DND-41 (cell line): ENCODE measurements around the gene ZNF578.

Source experiments
- ATAC-seq: fragments of 200-7000 bp; cut with Tn5 transposase; 3 replicates; pipeline ENCODE4 v1.9.1; 2021; ENCODE audit warnings: low read depth; ENCODE audit not compliant: insufficient read depth
- DNase-seq: peaks from one replicate; pipeline ENCODE4 v3.0.0-alpha.2; 2020
- H2AFZ ChIP-seq: 2 replicates; pipeline ENCODE4 v1.6.0; 2012; ENCODE audit warnings: low read depth, low read length
- H3K27ac ChIP-seq: 2 replicates; pipeline ENCODE4 v1.5.1; 2012; ENCODE audit warnings: low read length, inconsistent platforms
- H3K27me3 ChIP-seq: fragments of 200-600 bp; sonication (generic); 2 replicates; pipeline ENCODE4 v1.6.0; 2012; ENCODE audit warnings: low read length, mild to moderate bottlenecking, inconsistent platforms; ENCODE audit not compliant: insufficient read depth, poor library complexity
- H3K36me3 ChIP-seq: 2 replicates; pipeline ENCODE4 v1.5.1; 2012; ENCODE audit warnings: low read length, inconsistent platforms; ENCODE audit not compliant: insufficient read depth
- H3K4me1 ChIP-seq: 2 replicates; pipeline ENCODE4 v1.5.1; 2012; ENCODE audit warnings: mild to moderate bottlenecking, low read length; ENCODE audit not compliant: insufficient read depth
- H3K4me2 ChIP-seq: 2 replicates; pipeline ENCODE4 v1.6.0; 2012; ENCODE audit warnings: mild to moderate bottlenecking, moderate library complexity, low read length, inconsistent platforms; ENCODE audit not compliant: insufficient read depth
- H3K4me3 ChIP-seq, 2 experiments: fragments of 200-600 bp in 1 of 2; shearing (Covaris generic) in 1 of 2; 2 replicates each; pipeline ENCODE4 v1.5.1; 2012 to 2016; ENCODE audit warnings: inconsistent platforms in 2 of 2, low read length in 2 of 2, mild to moderate bottlenecking in 2 of 2, low read depth in 1 of 2, moderate library complexity in 1 of 2
- H3K79me2 ChIP-seq: 2 replicates; pipeline ENCODE4 v1.6.0; 2012; ENCODE audit warnings: low read length, inconsistent platforms; ENCODE audit not compliant: insufficient read depth
- H3K9ac ChIP-seq: 2 replicates; pipeline ENCODE4 v1.6.0; 2012; ENCODE audit warnings: low read depth, mild to moderate bottlenecking, inconsistent platforms, low read length, moderate library complexity
- H3K9me3 ChIP-seq: 2 replicates; pipeline ENCODE4 v1.5.1; 2012; ENCODE audit warnings: low read length, moderate library complexity, mild to moderate bottlenecking, inconsistent platforms; ENCODE audit not compliant: insufficient read depth, severe bottlenecking
- H4K20me1 ChIP-seq: 2 replicates; pipeline ENCODE4 v1.6.0; 2012; ENCODE audit warnings: low read length; ENCODE audit not compliant: insufficient read depth
- EZH2 ChIP-seq: IDR thresholded peaks from 3 replicates; pipeline ENCODE4 v1.6.1; 2012; ENCODE audit warnings: borderline replicate concordance, low read depth, mild to moderate bottlenecking, moderate library complexity, low read length, inconsistent platforms; ENCODE audit not compliant: severe bottlenecking
- TF ChIP-seq, protein P1 (sequence below): IDR thresholded peaks from 2 replicates; pipeline ENCODE4 v1.5.1; 2012; ENCODE audit warnings: borderline replicate concordance, low read length, moderate library complexity, mild to moderate bottlenecking; ENCODE audit not compliant: poor library complexity, severe bottlenecking; ENCODE audit errors: extremely low read depth

ZNF578 gene

GRCh38 chr19:52524086-52524485, 70.7 kb downstream of the ZNF578 start:
- H4K20me1 ChIP-seq, result peaks cover 2% of the 10 kb centered on the region; the same call in 1 of the 2 replicates
- no peak overlapping the region for H2AFZ ChIP-seq
- H3K9me3 ChIP-seq, result no peaks in the 10 kb centered on the region
- no peak overlapping the region for H3K9ac ChIP-seq
- H3K27me3 ChIP-seq, result no peaks in the 10 kb centered on the region
- DNase-seq, result no peak
- no peaks in the 10 kb centered on the region for H3K36me3 ChIP-seq
- H3K79me2 ChIP-seq, result peaks cover 16% of the 10 kb centered on the region
- H3K4me2 ChIP-seq, result no peak overlapping the region
- TF ChIP-seq, protein P1, sequence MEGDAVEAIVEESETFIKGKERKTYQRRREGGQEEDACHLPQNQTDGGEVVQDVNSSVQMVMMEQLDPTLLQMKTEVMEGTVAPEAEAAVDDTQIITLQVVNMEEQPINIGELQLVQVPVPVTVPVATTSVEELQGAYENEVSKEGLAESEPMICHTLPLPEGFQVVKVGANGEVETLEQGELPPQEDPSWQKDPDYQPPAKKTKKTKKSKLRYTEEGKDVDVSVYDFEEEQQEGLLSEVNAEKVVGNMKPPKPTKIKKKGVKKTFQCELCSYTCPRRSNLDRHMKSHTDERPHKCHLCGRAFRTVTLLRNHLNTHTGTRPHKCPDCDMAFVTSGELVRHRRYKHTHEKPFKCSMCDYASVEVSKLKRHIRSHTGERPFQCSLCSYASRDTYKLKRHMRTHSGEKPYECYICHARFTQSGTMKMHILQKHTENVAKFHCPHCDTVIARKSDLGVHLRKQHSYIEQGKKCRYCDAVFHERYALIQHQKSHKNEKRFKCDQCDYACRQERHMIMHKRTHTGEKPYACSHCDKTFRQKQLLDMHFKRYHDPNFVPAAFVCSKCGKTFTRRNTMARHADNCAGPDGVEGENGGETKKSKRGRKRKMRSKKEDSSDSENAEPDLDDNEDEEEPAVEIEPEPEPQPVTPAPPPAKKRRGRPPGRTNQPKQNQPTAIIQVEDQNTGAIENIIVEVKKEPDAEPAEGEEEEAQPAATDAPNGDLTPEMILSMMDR, result no peak
- TF ChIP-seq EZH2, result no peak
- H3K4me1 ChIP-seq, result peaks cover 19% of the 10 kb centered on the region
- H3K27ac ChIP-seq, result no peak overlapping the region
- H3K4me3 ChIP-seq, result no peak overlapping the region
- no peak for ATAC-seq

DNA sequence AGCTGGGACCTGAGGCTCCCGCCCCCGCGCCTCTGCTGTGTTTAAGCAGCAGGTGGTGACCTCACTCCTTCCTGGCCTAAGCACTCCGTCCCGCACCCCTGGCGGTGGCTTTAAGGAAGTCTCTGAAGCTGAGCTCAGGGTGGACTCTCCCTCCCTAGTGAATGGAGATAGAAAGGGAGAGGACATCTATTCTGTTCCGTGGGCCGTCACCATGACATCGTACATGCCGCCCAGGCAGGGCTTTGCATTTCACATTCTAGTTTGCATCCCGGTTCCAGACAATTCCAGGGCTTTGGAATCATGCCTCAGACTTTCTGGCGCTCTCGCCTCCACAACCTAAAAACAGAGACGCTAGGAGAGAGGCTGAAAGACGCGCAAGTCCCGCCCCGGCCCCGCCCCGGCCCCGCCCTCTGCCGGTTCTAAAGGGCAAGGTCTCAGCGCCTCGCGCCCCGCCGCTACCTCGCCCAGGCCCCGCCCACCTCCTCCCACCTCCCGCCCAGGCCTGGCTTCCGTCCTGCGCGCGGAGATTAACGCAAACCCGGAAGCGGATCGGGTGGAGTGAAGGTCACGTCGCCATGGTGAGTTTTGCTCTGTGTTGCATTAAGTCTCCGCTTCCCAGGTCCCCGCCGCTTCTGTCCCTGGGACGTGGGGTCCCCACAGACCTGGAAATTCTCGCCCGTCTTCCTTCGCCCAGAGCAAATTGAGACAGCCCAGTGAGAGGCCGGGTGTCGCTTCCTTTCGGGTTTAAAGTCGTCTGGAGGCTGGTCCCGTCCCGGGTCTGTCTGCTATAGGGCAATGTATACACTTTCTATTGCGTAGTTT, 74.0 kb downstream of the ZNF578 start, which contains the start of gene ZNF808:
ZNF808 (plus strand) TSS at position 535 of the 822 bp plus-strand sequence. CDS start 15,617 bp downstream, outside the sequence.
- Histone ChIP-seq H4K20me1 (peaks cover 3% of the 10 kb centered on the region; the same call in 1 of the 2 replicates), H3K9ac (peak within 1 kb of the TSS; percentile 79), H3K36me3 (no peaks in the 10 kb centered on the region), H3K9me3 (no peaks in the 10 kb centered on the region), H3K4me3 (peak within 1 kb of the TSS; percentile 64 to 90), H3K79me2 (peaks cover 47% of the 10 kb centered on the region), H3K27me3 (no peaks in the 10 kb centered on the region), H3K27ac (peak within 1 kb of the TSS; percentile 86), H3K4me2 (peak within 1 kb of the TSS; percentile 95), H2AFZ (peak within 1 kb of the TSS; percentile 97), H3K4me1 (peaks cover 27% of the 10 kb centered on the region)
- DNase-seq (peak; percentile 97), ATAC-seq (peak; percentile 89)
- TF ChIP-seq, protein P1, result peak; percentile 72
- no peak for TF ChIP-seq EZH2

GRCh38 chr19:52527956-52528351, 74.6 kb downstream of the ZNF578 start:
- Histone ChIP-seq H3K27ac (peak overlapping the region; percentile 82), H2AFZ (peak overlapping the region; percentile 85), H3K9me3 (no peaks in the 10 kb centered on the region), H3K4me2 (peak overlapping the region; percentile 95), H3K79me2 (peaks cover 52% of the 10 kb centered on the region), H3K27me3 (no peaks in the 10 kb centered on the region), H3K4me3 (peak overlapping the region; percentile 64 to 74), H3K36me3 (no peaks in the 10 kb centered on the region), H3K4me1 (peaks cover 27% of the 10 kb centered on the region), H4K20me1 (peaks cover 3% of the 10 kb centered on the region; the same call in 1 of the 2 replicates), H3K9ac (peak overlapping the region; percentile 79)
- ATAC-seq (peak; percentile 33), DNase-seq (peak; percentile 20)
- TF ChIP-seq, protein P1, result no peak
- no peak for TF ChIP-seq EZH2
